ENCODE data around the gene KLHL30. TPM values are rescaled to one million over a fixed set of nuclear protein-coding genes. Genes with fewer than 3 reads are reported as not detected.
A peak's percentile ranks its signal among the peaks of the same experiment; 100 is the strongest.

Gene KLHL30
- total and polyA plus RNA-seq, 5 experiments from 2014 or later, result not detected

GRCh38 chr2:238126775-238127164 is 11.7 kb upstream of the KLHL30 start:
- no peaks in the 10 kb centered on the region for H3K4me1 Mint-ChIP-seq
- H3K27me3 Mint-ChIP-seq, result no peaks in the 10 kb centered on the region
- no peaks in the 10 kb centered on the region for H3K9me3 Mint-ChIP-seq
- ATAC-seq (no peak), DNase-seq (no peak)
- no peak overlapping the region for H3K4me3 Mint-ChIP-seq
- H3K27ac Mint-ChIP-seq, result no peak overlapping the region
- H3K36me3 Mint-ChIP-seq, result no peaks in the 10 kb centered on the region
- POLR2A ChIA-PET, result no interaction called here

DNA sequence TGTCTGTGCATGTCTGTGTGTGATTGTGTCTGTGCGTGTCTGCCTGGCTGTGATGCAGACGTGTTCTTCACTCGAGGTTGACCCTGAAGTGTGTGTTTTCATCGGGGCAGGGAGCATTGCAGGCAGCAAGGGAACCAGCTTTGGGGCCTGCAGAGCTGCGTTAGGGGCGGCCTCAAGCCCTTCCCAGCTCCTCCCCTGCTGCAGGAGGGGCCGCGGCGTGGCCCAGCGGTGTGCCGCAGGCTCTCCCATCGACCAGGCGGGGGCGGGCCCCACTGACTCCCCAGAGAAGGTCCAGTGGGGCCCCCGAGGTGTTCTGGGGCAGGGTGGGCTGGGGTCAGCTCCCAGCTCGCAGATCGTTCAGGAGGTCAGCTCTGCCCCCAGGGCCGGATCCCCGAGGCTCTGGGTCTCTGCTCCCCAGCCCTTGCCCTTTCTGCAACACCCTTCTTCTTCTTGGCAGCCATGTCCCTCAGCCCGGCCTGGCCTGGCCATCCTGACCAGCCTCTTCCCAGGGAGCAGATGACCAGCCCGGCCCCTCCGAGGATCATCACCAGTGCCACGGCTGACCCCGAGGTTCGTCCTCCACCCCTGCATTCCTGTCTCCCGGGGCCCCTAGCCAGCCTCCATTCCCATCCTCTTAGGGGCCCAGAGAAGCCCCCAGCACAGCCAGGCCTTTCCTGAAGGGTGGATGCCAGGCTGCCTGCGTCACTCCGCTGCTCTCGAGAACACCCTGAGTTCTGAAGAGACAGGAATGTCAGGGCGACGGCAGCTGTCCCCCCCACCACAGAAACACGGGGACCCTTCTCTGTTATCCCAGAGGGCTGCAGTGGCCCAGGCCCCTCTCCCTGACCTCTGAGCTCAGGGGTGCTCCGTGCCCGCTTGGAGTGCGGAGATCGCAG is 11.1 kb upstream of the KLHL30 start:
- ATAC-seq, result no peak
- Mint-ChIP-seq H3K27me3 (no peaks in the 10 kb centered on the region), H3K4me1 (no peaks in the 10 kb centered on the region), H3K9me3 (no peaks in the 10 kb centered on the region), H3K4me3 (peak overlapping the region in 1 of 10 donors; percentile 21), H3K27ac (no peak overlapping the region), H3K36me3 (no peaks in the 10 kb centered on the region)
- DNase-seq, result peak in 1 of 10 donors; percentile 1
- POLR2A ChIA-PET, result no interaction called here

GRCh38 chr2:238128061-238128440 is 10.4 kb upstream of the KLHL30 start:
- peak overlapping the region in 1 of 10 donors; percentile 21 for H3K4me3 Mint-ChIP-seq
- H3K27me3 Mint-ChIP-seq, result no peaks in the 10 kb centered on the region
- no peak overlapping the region for H3K27ac Mint-ChIP-seq
- no peaks in the 10 kb centered on the region for H3K4me1 Mint-ChIP-seq
- no peak for DNase-seq
- no peak for ATAC-seq
- no peaks in the 10 kb centered on the region for H3K9me3 Mint-ChIP-seq
- POLR2A ChIA-PET, result no interaction called here
- no peaks in the 10 kb centered on the region for H3K36me3 Mint-ChIP-seq

DNA sequence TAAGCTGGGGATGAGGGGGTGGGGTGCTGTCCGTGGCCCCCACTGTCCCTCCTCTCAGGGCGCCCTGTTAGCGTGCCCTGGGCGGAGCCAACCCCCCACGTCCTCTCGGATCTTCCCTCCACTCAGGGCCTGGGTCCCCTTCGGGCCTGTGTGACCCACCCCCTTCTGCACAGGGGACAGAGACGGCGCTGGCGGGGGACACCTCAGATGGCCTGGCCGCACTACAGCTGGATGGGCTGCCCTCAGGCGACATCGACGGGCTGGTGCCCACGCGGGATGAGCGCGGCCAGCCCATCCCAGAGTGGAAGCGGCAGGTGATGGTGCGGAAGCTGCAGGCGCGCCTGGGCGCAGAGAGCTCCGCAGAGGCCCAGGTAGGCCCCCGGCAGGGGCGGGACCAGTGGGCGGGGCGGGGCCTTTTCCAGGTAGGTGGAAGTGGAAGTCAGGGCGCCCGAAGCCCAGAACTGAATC is 9.9 kb upstream of the KLHL30 start:
- Mint-ChIP-seq H3K27me3 (no peaks in the 10 kb centered on the region), H3K27ac (no peak overlapping the region), H3K4me1 (no peaks in the 10 kb centered on the region), H3K36me3 (no peaks in the 10 kb centered on the region), H3K4me3 (no peak overlapping the region), H3K9me3 (no peaks in the 10 kb centered on the region)
- ATAC-seq (no peak), DNase-seq (no peak)
- POLR2A ChIA-PET, result no interaction called here

- H3K4me1 Mint-ChIP-seq, result no peaks in the 10 kb centered on the region
- no peaks in the 10 kb centered on the region for H3K36me3 Mint-ChIP-seq
- H3K27ac Mint-ChIP-seq, result no peak overlapping the region
- DNase-seq (peak in 1 of 10 donors; percentile 2), ATAC-seq (no peak)
- no peaks in the 10 kb centered on the region for H3K27me3 Mint-ChIP-seq
- POLR2A ChIA-PET, result no interaction called here
- H3K4me3 Mint-ChIP-seq, result no peak overlapping the region
- H3K9me3 Mint-ChIP-seq, result no peaks in the 10 kb centered on the region
These were observed 9.1 kb upstream of the KLHL30 start for GRCh38 chr2:238129166-238130010.

- Mint-ChIP-seq H3K27me3 (no peaks in the 10 kb centered on the region), H3K9me3 (no peaks in the 10 kb centered on the region), H3K27ac (no peak overlapping the region), H3K4me1 (no peaks in the 10 kb centered on the region), H3K4me3 (no peak overlapping the region), H3K36me3 (no peaks in the 10 kb centered on the region)
- POLR2A ChIA-PET, result no interaction called here
- ATAC-seq, result no peak
- peak in 1 of 10 donors; percentile 4 for DNase-seq
These were observed 8.3 kb upstream of the KLHL30 start for GRCh38 chr2:238130111-238130695.

GRCh38 chr2:238130696-238131628 is 7.5 kb upstream of the KLHL30 start:
- ATAC-seq (no peak), DNase-seq (peak in 1 of 10 donors; percentile 6)
- Mint-ChIP-seq H3K36me3 (no peaks in the 10 kb centered on the region), H3K27ac (no peak overlapping the region), H3K4me1 (no peaks in the 10 kb centered on the region), H3K4me3 (no peak overlapping the region), H3K9me3 (no peaks in the 10 kb centered on the region), H3K27me3 (no peaks in the 10 kb centered on the region)
- POLR2A ChIA-PET, result no interaction called here

DNA sequence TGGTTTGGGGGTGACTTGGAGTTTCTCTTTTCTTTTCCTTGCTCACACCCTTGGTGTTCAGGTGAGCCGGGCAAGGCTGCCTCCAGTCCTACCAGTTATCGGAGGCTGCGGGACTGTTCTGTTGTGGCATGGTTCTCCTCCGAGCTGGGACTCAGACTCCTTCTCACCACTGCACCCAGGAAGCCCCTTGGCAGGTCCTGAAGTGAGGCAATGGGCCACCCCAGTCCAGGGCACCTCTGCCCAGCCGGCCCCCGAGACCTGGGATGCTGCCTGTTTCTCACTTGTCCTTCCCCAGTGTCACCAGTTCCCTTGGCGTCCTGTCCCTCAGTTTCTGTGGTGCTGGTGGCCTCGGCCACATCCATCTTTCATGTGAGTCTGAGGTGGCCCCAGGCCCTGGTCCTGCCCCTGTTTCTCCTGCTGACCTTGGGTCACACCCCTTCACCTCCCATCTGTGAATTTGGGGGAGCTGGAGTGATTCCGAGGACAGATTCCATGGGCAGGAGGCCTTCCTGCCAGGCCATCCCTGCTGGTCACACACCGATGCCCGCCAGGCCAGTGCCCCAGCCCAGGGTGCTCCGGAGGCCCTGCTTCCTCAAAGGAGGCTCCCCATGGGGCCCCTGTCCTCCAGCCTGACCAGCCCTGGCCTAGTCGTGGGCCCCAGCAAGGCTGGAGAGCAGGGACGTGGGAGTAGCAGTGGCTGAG is 6.6 kb upstream of the KLHL30 start:
- Mint-ChIP-seq H3K9me3 (no peaks in the 10 kb centered on the region), H3K27ac (no peak overlapping the region), H3K4me3 (no peak overlapping the region), H3K27me3 (no peaks in the 10 kb centered on the region), H3K4me1 (no peaks in the 10 kb centered on the region), H3K36me3 (no peaks in the 10 kb centered on the region)
- POLR2A ChIA-PET, result no interaction called here
- ATAC-seq, result no peak
- peak in 2 of 10 donors; percentile 3 to 61 for DNase-seq

- Mint-ChIP-seq H3K4me1 (no peaks in the 10 kb centered on the region), H3K27me3 (no peaks in the 10 kb centered on the region), H3K27ac (no peak overlapping the region), H3K4me3 (no peak overlapping the region), H3K36me3 (no peaks in the 10 kb centered on the region), H3K9me3 (no peaks in the 10 kb centered on the region)
- ATAC-seq (no peak), DNase-seq (peak in 1 of 10 donors; percentile 52)
- POLR2A ChIA-PET, result no interaction called here
These were observed 5.7 kb upstream of the KLHL30 start for GRCh38 chr2:238132463-238133450.

DNA sequence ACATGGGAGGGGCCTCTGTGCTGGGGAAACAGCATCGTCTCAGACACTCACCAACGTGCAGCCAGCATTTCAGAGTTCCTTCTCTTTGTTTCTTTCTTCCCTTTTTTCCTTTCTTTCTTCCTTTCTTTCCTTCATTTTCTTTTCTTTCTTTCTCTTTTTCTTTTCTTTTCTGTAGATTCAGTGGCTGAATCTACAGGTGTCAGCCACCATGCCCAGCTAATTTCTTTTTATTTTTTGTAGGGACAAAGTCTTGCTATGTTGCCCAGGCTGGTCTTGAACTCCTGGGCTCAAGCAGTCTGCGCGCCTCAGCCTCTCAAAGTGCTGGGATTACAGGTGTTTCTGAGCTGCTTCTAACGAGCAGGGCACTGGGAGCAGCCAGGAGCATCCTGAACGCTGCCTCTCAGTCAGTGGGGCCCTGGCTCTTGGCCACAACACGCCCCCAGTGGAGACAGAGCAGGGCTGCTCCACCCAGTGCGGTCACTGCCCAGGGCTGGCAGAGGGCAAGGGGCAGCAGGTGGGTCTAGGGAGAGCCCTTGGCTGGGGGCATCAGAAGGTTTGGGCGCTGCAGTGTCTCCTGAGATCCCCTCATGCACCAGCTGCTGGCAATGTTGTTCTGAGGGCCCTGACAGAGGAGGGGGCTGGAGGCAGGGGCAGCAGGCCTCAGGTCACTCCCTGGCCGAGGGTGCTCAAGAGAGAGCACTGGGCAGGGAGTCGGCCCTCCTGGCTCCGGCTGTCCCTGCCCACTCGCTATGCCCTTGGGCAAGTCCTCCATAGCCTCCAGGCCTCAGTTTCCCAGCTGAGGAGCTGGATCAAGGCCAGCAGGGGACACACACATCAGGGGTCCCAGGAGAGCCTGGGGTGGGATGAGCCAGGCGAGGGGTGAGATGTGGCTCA is 4.7 kb upstream of the KLHL30 start:
- POLR2A ChIA-PET, result no interaction called here
- H3K36me3 Mint-ChIP-seq, result no peaks in the 10 kb centered on the region
- H3K9me3 Mint-ChIP-seq, result no peaks in the 10 kb centered on the region
- DNase-seq (peak in 2 of 10 donors; percentile 2 to 21), ATAC-seq (no peak)
- H3K27me3 Mint-ChIP-seq, result no peaks in the 10 kb centered on the region
- peak overlapping the region in 2 of 10 donors; percentile 11 to 27 for H3K27ac Mint-ChIP-seq
- H3K4me3 Mint-ChIP-seq, result no peak overlapping the region
- peaks cover 0 to 5% (median 0%) of the 10 kb centered on the region in 4 donors for H3K4me1 Mint-ChIP-seq

Measured in naive thymus-derived CD8-positive, alpha-beta T cell (primary cell).